OCI-LY1 (cell line): ENCODE results near the gene NGFR.

ENCODE experiments used
- H2AFZ ChIP-seq: fragments of 200-600 bp; sonication (generic), shearing (Covaris generic); 2 replicates; pipeline ENCODE4 v1.6.0; 2014; ENCODE audit warnings: antibody characterized with exemption, mild to moderate bottlenecking, low read length
- H3F3A ChIP-seq: fragments of 200-600 bp; sonication (generic), shearing (Covaris generic); 2 replicates; pipeline ENCODE4 v1.6.0; 2014; ENCODE audit warnings: mild to moderate bottlenecking, antibody characterized with exemption, low read length, moderate library complexity; ENCODE audit not compliant: insufficient read depth
- H3K27ac ChIP-seq: fragments of 200-600 bp; sonication (generic); 2 replicates; pipeline ENCODE4 v1.5.1; 2014; ENCODE audit warnings: low read length, mixed run types, mild to moderate bottlenecking, low read depth; ENCODE audit not compliant: poor library complexity, severe bottlenecking
- H3K27me3 ChIP-seq: fragments of 200-600 bp; sonication (generic); 2 replicates; pipeline ENCODE4 v1.6.0; 2014; ENCODE audit warnings: antibody characterized with exemption, mild to moderate bottlenecking, low read length, moderate library complexity; ENCODE audit not compliant: insufficient read depth
- H3K36me3 ChIP-seq: fragments of 200-600 bp; sonication (generic); 2 replicates; pipeline ENCODE4 v1.6.1; 2014; ENCODE audit warnings: mild to moderate bottlenecking, antibody characterized with exemption, low read length, moderate library complexity, mixed read lengths; ENCODE audit not compliant: insufficient read depth
- H3K4me1 ChIP-seq: fragments of 200-600 bp; sonication (generic); 2 replicates; pipeline ENCODE4 v1.5.1; 2014; ENCODE audit warnings: mild to moderate bottlenecking, low read length, moderate library complexity; ENCODE audit not compliant: insufficient read depth, severe bottlenecking
- H3K4me2 ChIP-seq: fragments of 200-600 bp; sonication (generic), shearing (Covaris generic); 2 replicates; pipeline ENCODE4 v1.6.1; 2014; ENCODE audit warnings: low read length
- H3K4me3 ChIP-seq: fragments of 200-600 bp; sonication (generic); 2 replicates; pipeline ENCODE4 v1.5.1; 2014; ENCODE audit warnings: low read length, low read depth, mild to moderate bottlenecking, mixed read lengths; ENCODE audit not compliant: poor library complexity, severe bottlenecking
- H3K79me2 ChIP-seq: fragments of 200-600 bp; shearing (Covaris generic); 2 replicates; pipeline ENCODE4 v1.6.1; 2016; ENCODE audit warnings: mixed run types, low read length, mixed read lengths; ENCODE audit not compliant: insufficient read depth
- H3K9ac ChIP-seq: fragments of 200-600 bp; sonication (generic), shearing (Covaris generic); 2 replicates; pipeline ENCODE4 v1.6.1; 2014; ENCODE audit warnings: mild to moderate bottlenecking, low read length, mixed read lengths
- H3K9me2 ChIP-seq: fragments of 200-600 bp; sonication (generic), shearing (Covaris generic); 2 replicates; pipeline ENCODE4 v1.6.1; 2014; ENCODE audit warnings: low read depth, mild to moderate bottlenecking, low read length, mixed read lengths
- H3K9me3 ChIP-seq: fragments of 200-600 bp; shearing (Covaris generic); 2 replicates; pipeline ENCODE4 v1.6.1; 2014; ENCODE audit warnings: low read length, mixed read lengths
- H4K20me1 ChIP-seq: fragments of 200-600 bp; sonication (generic), shearing (Covaris generic); 2 replicates; pipeline ENCODE4 v1.6.0; 2016; ENCODE audit warnings: mild to moderate bottlenecking, low read length; ENCODE audit not compliant: insufficient read depth
- CTCF ChIP-seq: fragments of 200-600 bp; sonication (generic), shearing (Covaris generic); IDR thresholded peaks from 2 replicates; pipeline ENCODE4 v1.5.1; 2017; ENCODE audit warnings: mild to moderate bottlenecking, antibody characterized with exemption, low read length, moderate library complexity, mixed read lengths
- EZH2 ChIP-seq: fragments of 200-600 bp; sonication (generic), shearing (Covaris generic); IDR thresholded peaks from 2 replicates; pipeline ENCODE4 v1.8.0; 2017; ENCODE audit warnings: borderline replicate concordance, mixed run types, mild to moderate bottlenecking, antibody characterized with exemption, low read length, moderate library complexity, mixed read lengths

Gene NGFR

GRCh38 chr17:49518346-49519078, 23.4 kb downstream of the NGFR start:
- 0 out of 2 replicates have a peak, but pooled peaks cover 4% of the 10 kb centered on the region for H3K27me3 ChIP-seq
- H3K9me3 ChIP-seq: no peaks in the 10 kb centered on the region
- H3K36me3 ChIP-seq: no peaks in the 10 kb centered on the region
- H3K27ac ChIP-seq: no peak overlapping the region
- H3K9me2 ChIP-seq: no peaks in the 10 kb centered on the region
- TF ChIP-seq EZH2 (no peak), CTCF (no peak)
- no peaks in the 10 kb centered on the region for H3K79me2 ChIP-seq
- H3K4me2 ChIP-seq: no peak overlapping the region
- no peaks in the 10 kb centered on the region for H4K20me1 ChIP-seq
- H3K9ac ChIP-seq: no peak overlapping the region
- peaks cover 4% of the 10 kb centered on the region for H3K4me1 ChIP-seq
- H3F3A ChIP-seq: no peaks in the 10 kb centered on the region
- H3K4me3 ChIP-seq: no peak overlapping the region
- no peak overlapping the region for H2AFZ ChIP-seq

- Histone ChIP-seq H3K36me3 (no peaks in the 10 kb centered on the region), H2AFZ (no peak overlapping the region), H3K9ac (no peak overlapping the region), H4K20me1 (no peaks in the 10 kb centered on the region), H3K4me1 (peaks cover 8% of the 10 kb centered on the region), H3K9me2 (no peaks in the 10 kb centered on the region), H3K27ac (no peak overlapping the region), H3K4me2 (no peak overlapping the region), H3K4me3 (no peak overlapping the region), H3F3A (no peaks in the 10 kb centered on the region), H3K9me3 (no peaks in the 10 kb centered on the region), H3K79me2 (no peaks in the 10 kb centered on the region), H3K27me3 (0 out of 2 replicates have a peak, but pooled peaks cover 4% of the 10 kb centered on the region)
- TF ChIP-seq CTCF (no peak), EZH2 (no peak)
Measured at GRCh38 chr17:49519781-49520180, 24.7 kb downstream of the NGFR start.

GRCh38 chr17:49520386-49521087, 25.4 kb downstream of the NGFR start:
- H3K9me3 ChIP-seq: no peaks in the 10 kb centered on the region
- H3F3A ChIP-seq: no peaks in the 10 kb centered on the region
- H3K79me2 ChIP-seq: no peaks in the 10 kb centered on the region
- H3K27ac ChIP-seq: no peak overlapping the region
- H3K9me2 ChIP-seq: no peaks in the 10 kb centered on the region
- H3K27me3 ChIP-seq: 0 out of 2 replicates have a peak, but pooled peaks cover 4% of the 10 kb centered on the region
- TF ChIP-seq EZH2: no peak
- no peak for TF ChIP-seq CTCF
- H4K20me1 ChIP-seq: no peaks in the 10 kb centered on the region
- H3K4me2 ChIP-seq: no peak overlapping the region
- no peak overlapping the region for H3K4me3 ChIP-seq
- no peak overlapping the region for H2AFZ ChIP-seq
- peaks cover 8% of the 10 kb centered on the region for H3K4me1 ChIP-seq
- H3K9ac ChIP-seq: no peak overlapping the region
- H3K36me3 ChIP-seq: no peaks in the 10 kb centered on the region
